GM19023 (cell line): ENCODE results near the gene STX7.
"Not testable (repeated sequence)": the region's sequence is repeated elsewhere in the genome, so short reads cannot be mapped to it uniquely, and the experiment has no call there.

Source experiments
- ATAC-seq: cut with Tn5 transposase; IDR thresholded peaks from one replicate; pipeline ENCODE4 v1.9.1; 2021; ENCODE audit warnings: mild to moderate bottlenecking, moderate library complexity; ENCODE audit not compliant: unreplicated experiment

The STX7 gene

GRCh38 chr6:132512638-132513632 is at the start of gene STX7:
STX7 (minus strand) TSS chr6:132513116; CDS start chr6:132503530, 9,586 bp downstream.
- peak; percentile 95 for ATAC-seq

GRCh38 chr6:132560087-132560486 is 47.2 kb upstream of the STX7 start:
- not testable (repeated sequence) for ATAC-seq

GRCh38 chr6:132552372-132552771 is 39.5 kb upstream of the STX7 start, which contains the start of gene TAAR8:
TAAR8 (plus strand) TSS chr6:132552672; CDS start chr6:132552693, 21 bp downstream.
- no peak for ATAC-seq

- no peak for ATAC-seq
These were observed 38.3 kb upstream of the STX7 start for GRCh38 chr6:132551214-132551613.

GRCh38 chr6:132548746-132549463 is 36.0 kb upstream of the STX7 start:
- no peak for ATAC-seq

GRCh38 chr6:132544826-132545225 is 31.9 kb upstream of the STX7 start:
- ATAC-seq = no peak

GRCh38 chr6:132537977-132538376 is 25.1 kb upstream of the STX7 start, which contains the start of gene TAAR9:
TAAR9 (plus strand) TSS chr6:132538277; CDS start chr6:132538290, 13 bp downstream.
- ATAC-seq = no peak

GRCh38 chr6:132537145-132537544 is 24.2 kb upstream of the STX7 start:
- no peak for ATAC-seq

GRCh38 chr6:132534546-132534945 is 21.6 kb upstream of the STX7 start:
- not testable (repeated sequence) for ATAC-seq

- ATAC-seq = peak; percentile 88
These were observed 17.5 kb upstream of the STX7 start for GRCh38 chr6:132530293-132530974.

- ATAC-seq = no peak
These were observed 14.9 kb upstream of the STX7 start for GRCh38 chr6:132527791-132528190.

GRCh38 chr6:132526461-132526860 is 13.5 kb upstream of the STX7 start:
- ATAC-seq = no peak

GRCh38 chr6:132525866-132526265 is 12.9 kb upstream of the STX7 start:
- no peak for ATAC-seq

- ATAC-seq = no peak
These were observed 11.7 kb upstream of the STX7 start for GRCh38 chr6:132524646-132525045.

- no peak for ATAC-seq
These were observed 8.0 kb upstream of the STX7 start for GRCh38 chr6:132520953-132521352.

- ATAC-seq = no peak
These were observed 2.5 kb upstream of the STX7 start for GRCh38 chr6:132515386-132515785.

- no peak for ATAC-seq
These were observed 1.1 kb upstream of the STX7 start for GRCh38 chr6:132513831-132514545.

- ATAC-seq = no peak
These were observed 626 bp downstream of the STX7 start for GRCh38 chr6:132512342-132512637.

- ATAC-seq = no peak
These were observed 1.1 kb downstream of the STX7 start for GRCh38 chr6:132511831-132512220.

- ATAC-seq = no peak
These were observed 1.6 kb downstream of the STX7 start for GRCh38 chr6:132511210-132511830.
